ENCODE data around the gene LRMDA. TPM values are rescaled to one million over a fixed set of nuclear protein-coding genes. Genes with fewer than 3 reads are reported as not detected.

Gene LRMDA
- total RNA-seq, 1 donor from 2014 or later, result 29.9 TPM

DNA sequence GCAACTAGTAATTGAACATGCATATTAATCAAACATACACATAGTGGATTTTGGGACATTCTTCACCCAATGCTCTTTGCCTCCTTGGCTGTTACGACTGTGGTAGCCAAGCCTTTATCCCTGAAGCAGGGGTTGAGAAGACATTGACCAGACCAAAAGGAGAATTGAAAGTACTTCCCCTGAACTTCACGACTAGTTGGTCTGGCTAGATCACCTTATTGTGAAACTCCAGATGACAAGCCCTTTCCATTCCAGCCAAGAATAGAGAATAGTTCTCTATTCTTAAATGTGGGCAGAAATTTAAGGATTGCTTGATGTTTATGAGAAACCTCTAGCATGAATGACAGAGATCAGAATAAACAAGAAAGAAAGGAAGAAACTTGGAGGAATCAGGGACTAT is 97.0 kb downstream of the LRMDA start:
- intact Hi-C loops (cut with DNase I), result no loop called here

DNA sequence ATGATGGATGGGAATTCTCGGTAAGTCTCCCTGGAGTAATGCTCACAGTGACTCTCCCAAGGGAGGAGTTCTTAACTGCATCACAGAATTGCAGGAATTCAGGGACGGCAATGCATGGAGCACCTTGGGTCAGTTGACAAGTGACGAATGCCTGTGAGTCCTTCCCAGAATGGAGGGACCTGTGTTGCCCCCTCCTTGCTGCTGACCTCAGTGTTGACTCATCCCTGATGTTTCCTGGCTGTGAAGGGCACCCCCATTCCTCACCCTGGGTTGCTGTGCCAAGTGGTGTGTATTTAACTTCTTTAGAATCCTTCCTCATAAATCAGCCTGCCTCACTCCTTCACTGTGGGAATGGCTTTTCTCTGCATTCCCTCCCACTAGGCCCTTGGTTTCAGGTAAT is 98.9 kb downstream of the LRMDA start:
- TF ChIP-seq, protein P1, sequence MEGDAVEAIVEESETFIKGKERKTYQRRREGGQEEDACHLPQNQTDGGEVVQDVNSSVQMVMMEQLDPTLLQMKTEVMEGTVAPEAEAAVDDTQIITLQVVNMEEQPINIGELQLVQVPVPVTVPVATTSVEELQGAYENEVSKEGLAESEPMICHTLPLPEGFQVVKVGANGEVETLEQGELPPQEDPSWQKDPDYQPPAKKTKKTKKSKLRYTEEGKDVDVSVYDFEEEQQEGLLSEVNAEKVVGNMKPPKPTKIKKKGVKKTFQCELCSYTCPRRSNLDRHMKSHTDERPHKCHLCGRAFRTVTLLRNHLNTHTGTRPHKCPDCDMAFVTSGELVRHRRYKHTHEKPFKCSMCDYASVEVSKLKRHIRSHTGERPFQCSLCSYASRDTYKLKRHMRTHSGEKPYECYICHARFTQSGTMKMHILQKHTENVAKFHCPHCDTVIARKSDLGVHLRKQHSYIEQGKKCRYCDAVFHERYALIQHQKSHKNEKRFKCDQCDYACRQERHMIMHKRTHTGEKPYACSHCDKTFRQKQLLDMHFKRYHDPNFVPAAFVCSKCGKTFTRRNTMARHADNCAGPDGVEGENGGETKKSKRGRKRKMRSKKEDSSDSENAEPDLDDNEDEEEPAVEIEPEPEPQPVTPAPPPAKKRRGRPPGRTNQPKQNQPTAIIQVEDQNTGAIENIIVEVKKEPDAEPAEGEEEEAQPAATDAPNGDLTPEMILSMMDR (IDR thresholded peaks at IDR 0.05), result no peak
- H3K9me3 ChIP-seq, result no peaks in the 10 kb centered on the region
- H3K27ac ChIP-seq, result no peak overlapping the region
- intact Hi-C loops (cut with DNase I), result no loop called here
- no peaks in the 10 kb centered on the region for H3K27me3 ChIP-seq (ENCODE audit: low read depth)
- H3K36me3 ChIP-seq, result no peaks in the 10 kb centered on the region
- H3K4me3 ChIP-seq, result no peak overlapping the region
- DNase-seq, result no peak
- peak in 1 of 2 donors; percentile 21 for ATAC-seq
- no peaks in the 10 kb centered on the region for H3K4me1 ChIP-seq

More for the DNA sequence above, 97.0 kb downstream of the LRMDA start:
- peak; percentile 57 to 67 for ATAC-seq
- H3K27ac ChIP-seq, result no peak overlapping the region
- H3K4me1 ChIP-seq, result no peaks in the 10 kb centered on the region
- H3K9me3 ChIP-seq, result no peaks in the 10 kb centered on the region
- TF ChIP-seq, protein P1 (IDR thresholded peaks at IDR 0.05), result no peak
- DNase-seq, result no peak
- no peaks in the 10 kb centered on the region for H3K36me3 ChIP-seq
- H3K4me3 ChIP-seq, result no peak overlapping the region
- H3K27me3 ChIP-seq (ENCODE audit: low read depth), result no peaks in the 10 kb centered on the region

DNA sequence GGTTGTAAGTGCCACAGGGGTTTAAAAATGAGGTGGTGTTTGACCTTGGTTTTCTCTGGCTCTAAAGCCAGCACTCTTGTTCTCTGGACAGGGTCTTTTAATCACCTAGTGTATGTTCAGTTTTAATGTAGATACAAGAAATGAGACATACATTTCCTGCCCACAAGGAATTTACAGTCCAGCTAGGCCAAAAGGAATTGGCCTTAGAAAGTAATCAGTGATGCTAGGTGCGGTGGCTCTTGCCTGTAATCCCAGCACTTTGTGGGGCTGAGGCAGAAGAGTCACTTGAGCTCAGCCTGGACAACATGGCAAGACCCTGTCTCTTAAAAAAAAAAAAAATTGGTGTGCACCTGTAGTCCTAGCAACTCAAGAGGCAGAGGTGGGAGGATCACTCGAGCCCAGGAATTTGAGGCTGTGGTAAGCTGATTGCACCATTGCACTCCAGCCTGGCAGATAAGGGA is 100.2 kb downstream of the LRMDA start:
- H3K36me3 ChIP-seq, result no peaks in the 10 kb centered on the region
- no peak overlapping the region for H3K4me3 ChIP-seq
- no peak overlapping the region for H3K27ac ChIP-seq
- no peaks in the 10 kb centered on the region for H3K27me3 ChIP-seq (ENCODE audit: low read depth)
- peak; percentile 48 to 53 for ATAC-seq
- intact Hi-C loops (cut with DNase I), result no loop called here
- H3K9me3 ChIP-seq, result no peaks in the 10 kb centered on the region
- TF ChIP-seq, protein P1 (IDR thresholded peaks at IDR 0.05), result no peak
- no peak for DNase-seq
- H3K4me1 ChIP-seq, result no peaks in the 10 kb centered on the region

DNA sequence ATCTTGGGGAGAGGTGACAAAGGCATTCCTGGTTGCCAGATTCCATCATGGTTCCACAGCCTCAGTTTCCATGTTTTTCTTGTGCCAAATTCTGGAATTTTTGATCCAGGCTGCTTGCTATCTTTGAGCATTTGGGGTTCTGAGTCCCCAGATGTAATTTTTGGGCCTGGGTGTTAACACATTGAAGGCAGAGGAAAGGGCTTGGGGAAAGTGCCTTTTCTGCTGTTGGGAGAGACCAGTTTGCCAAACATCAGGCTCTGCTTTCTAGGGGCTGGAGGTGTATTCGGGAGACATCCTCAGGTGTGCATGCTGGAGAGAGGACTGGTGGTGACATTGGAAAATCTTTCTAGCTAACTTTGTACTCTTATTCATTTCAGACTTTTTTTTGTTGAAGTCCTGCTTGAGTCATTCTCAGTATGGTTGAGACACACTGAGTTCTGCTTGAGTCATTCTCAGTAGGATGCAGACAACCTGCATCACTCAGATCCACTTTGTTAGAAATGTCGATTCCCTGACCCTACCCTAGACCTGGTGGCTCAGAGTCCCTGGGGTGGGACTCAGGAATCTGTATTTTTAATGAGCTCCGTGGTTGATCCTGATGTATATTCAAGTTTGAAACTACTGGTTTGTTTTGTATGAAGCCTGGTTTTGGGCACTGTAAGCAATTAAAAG is 101.0 kb downstream of the LRMDA start:
- ATAC-seq, result no peak

DNA sequence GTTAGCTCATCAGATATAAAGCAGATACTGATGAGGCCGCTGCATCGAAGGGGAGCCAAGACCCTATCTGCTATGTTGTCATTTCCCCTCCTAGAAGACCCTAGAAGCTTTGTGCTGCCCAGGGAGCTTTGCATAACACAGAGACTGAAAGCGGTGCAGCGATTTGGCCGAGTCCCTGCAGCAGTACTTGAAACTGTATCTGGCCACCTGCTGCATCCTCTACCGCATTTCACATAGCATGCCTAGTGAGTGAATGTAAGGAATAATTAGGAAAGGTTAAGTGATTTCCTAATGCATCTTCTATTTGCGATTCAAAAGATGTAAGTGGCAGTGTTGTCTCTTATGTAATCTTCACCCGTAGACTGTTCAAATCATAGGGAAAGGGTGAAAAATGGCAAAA is 106.7 kb downstream of the LRMDA start:
- no peaks in the 10 kb centered on the region for H3K27me3 ChIP-seq (ENCODE audit: low read depth)
- H3K9me3 ChIP-seq, result no peaks in the 10 kb centered on the region
- intact Hi-C loops (cut with DNase I), result no loop called here
- peaks cover 6% of the 10 kb centered on the region for H3K4me1 ChIP-seq
- H3K27ac ChIP-seq, result no peak overlapping the region
- ATAC-seq (no peak), DNase-seq (no peak)
- no peaks in the 10 kb centered on the region for H3K36me3 ChIP-seq
- no peak overlapping the region for H3K4me3 ChIP-seq
- TF ChIP-seq, protein P1 (IDR thresholded peaks at IDR 0.05), result no peak

More for the DNA sequence above, 101.0 kb downstream of the LRMDA start:
- Histone ChIP-seq H3K4me1 (no peaks in the 10 kb centered on the region), H3K36me3 (no peaks in the 10 kb centered on the region), H3K27ac (no peak overlapping the region), H3K4me3 (no peak overlapping the region), H3K9me3 (no peaks in the 10 kb centered on the region), H3K27me3 (ENCODE audit: low read depth) (no peaks in the 10 kb centered on the region)
- DNase-seq, result no peak
- intact Hi-C loops (cut with DNase I), result no loop called here
- TF ChIP-seq, protein P1 (IDR thresholded peaks at IDR 0.05), result no peak
